SK-N-DZ (cell line): ENCODE measurements around the gene PCSK2.
A peak's percentile ranks its signal among the peaks of the same experiment; 100 is the strongest.

Experiments used
- DNase-seq: peaks from one replicate; pipeline ENCODE4 v3.0.0-alpha.2; 2015; ENCODE audit warnings: low spot score

PCSK2 gene

DNA sequence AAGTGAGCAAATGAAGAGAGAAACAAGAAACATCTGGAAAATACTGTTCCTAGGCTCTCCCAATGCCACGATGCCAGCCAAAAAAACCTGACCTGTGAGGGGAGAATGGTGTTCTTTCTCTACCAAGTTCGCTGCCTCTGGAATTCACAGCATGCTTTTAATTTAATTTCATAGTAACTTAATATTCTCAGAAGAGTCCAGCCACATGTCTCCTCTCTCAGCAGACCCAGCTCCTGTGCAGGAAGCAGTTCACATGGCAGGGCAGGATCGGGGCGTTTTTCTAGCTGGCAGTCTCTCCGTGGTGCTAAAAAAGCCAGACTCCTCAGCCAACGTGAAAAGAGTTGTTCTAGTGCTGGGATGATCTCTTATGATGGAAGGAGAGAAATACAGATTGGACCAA is 246.8 kb downstream of the PCSK2 start:
- DNase-seq, result peak; percentile 66

DNA sequence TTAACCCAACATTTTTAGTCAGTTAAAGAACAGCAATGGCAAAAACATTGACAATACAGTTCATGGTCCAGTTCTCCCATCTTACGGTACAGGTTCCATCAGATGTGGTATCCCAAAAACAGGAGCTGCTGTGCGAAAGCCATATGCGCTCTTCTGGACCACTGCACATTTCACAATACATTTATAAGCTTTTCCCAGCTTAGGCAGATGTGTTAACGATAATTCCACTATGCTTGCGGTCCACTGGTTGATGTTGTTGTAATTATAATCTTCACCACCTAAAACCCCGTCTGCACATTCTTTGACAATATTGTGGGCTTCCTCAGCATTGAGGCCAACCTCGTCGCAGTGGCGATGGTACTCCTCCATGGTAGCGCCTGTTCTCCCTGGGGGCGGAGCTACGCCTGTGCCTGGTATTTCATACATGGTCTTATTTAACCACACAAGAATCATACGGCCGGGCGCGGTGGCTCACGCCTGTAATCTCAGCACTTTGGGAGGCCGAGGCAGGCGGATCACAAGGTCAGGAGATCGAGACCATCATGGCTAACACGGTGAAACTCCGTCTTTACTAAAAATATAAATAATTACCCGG is 252.3 kb downstream of the PCSK2 start:
- no peak for DNase-seq

DNA sequence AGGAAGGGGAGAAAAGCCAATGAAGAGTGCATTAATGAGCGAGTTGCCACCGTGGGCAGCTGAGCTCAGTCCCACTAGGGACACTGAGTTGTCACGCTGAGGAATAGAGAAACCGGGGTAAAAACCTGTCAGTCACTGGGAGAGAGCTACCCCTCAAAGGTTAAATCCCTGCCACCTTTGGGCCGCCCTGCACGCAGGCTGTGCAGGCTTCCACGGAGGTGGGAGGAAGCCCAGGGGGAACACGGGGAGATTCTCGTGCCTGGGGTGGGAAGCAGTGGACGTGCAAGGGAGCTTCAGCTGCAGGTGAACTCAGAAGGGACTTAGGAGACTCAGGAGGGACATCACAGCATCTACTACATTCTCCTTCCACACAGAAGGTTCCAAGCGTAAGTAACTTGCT is 253.9 kb downstream of the PCSK2 start:
- DNase-seq, result no peak

DNA sequence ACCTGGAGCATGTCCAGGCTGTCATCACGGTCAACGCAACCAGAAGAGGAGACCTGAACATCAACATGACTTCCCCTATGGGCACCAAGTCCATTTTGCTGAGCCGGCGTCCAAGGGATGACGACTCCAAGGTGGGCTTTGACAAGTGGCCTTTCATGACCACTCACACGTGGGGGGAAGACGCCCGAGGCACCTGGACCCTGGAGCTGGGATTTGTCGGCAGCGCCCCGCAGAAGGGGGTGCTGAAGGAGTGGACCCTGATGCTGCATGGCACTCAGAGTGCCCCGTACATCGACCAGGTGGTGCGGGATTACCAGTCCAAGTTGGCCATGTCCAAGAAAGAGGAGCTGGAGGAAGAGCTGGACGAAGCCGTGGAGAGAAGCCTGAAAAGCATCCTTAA is 254.8 kb downstream of the PCSK2 start:
- no peak for DNase-seq

GRCh38 chr20:17482536-17482935 is 255.7 kb downstream of the PCSK2 start:
- no peak for DNase-seq

DNA sequence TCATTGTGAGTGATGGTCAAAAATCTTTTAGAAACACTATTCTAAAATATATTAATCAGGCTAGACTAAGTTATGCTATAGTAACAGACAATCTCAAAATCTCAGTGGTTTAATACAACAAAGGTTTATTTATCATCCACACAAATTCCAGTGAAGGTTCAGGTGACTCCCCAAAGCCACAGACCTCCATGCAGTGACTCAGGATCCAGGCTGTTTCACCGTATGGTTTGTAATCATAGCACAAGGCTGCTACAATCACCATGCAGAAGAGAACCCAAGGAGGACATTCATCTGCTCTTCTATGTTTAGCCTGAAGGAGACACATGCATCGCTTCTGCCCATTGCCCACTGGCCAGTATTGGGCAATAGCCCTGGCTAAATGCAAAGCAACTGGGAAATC is 258.2 kb downstream of the PCSK2 start:
- DNase-seq, result no peak

GRCh38 chr20:17488916-17489600 is 262.2 kb downstream of the PCSK2 start:
- DNase-seq, result no peak

DNA sequence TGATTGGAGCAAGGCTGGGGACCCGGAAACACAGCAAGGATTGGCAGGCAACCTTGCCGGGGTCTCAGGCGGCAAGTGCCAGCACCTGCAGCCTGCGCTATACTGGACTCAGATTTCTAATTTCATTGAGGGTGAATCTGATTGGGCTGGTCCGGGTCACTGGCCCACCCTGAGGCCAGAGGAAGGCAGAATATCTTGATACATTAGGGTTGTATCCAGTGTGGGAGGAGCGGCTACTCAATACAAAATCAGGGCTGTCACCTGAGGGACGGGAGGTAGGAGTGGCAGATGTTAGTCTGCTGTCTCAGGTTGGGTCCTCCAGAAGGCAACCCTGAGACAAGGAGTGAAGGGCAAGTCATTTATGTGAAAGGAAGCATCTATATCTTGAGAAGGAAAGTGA is 263.7 kb downstream of the PCSK2 start:
- no peak for DNase-seq

- no peak for DNase-seq
Observed at GRCh38 chr20:17491041-17491440, 264.2 kb downstream of the PCSK2 start.

DNA sequence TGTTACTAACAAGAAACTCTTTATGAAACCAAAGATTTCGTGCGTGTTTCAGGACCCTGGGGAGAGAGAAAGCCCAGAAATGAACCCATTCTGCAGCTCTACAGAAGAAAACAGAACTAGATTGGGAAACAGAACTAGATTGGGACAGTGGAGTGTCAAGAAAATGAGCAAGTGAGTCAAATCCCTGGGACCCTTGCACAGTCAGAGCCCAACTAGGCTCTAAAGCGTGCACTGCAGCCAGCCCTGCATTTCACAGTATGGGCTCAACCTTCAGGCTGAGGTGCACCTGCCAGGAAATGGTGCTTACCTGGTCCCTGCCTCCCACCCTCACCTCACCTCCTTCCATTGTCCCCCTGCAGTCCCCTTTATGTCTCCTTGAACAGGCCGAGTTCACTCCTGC is 264.6 kb downstream of the PCSK2 start:
- DNase-seq, result no peak

GRCh38 chr20:17493173-17493572 is 266.3 kb downstream of the PCSK2 start:
- DNase-seq, result no peak

DNA sequence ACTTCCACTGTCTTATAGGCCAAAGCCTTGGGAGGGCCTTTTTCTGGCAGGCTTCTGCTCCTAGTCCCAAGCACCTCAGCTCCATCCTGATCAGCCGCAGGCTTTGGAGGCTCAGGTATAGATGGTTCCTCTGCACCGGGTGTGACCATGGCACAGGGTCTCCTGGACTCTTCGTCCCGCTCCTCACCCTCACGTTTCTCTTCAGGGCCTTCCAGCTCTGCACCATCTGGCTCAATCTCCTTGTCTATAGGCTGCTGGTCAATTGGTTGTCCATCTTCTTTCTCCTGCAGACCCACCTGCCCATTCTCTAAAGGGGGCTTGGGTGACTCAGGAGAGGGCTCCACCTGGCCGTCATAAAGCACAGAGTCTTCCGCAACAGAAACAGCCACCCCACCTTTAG is 267.4 kb downstream of the PCSK2 start:
- no peak for DNase-seq

DNA sequence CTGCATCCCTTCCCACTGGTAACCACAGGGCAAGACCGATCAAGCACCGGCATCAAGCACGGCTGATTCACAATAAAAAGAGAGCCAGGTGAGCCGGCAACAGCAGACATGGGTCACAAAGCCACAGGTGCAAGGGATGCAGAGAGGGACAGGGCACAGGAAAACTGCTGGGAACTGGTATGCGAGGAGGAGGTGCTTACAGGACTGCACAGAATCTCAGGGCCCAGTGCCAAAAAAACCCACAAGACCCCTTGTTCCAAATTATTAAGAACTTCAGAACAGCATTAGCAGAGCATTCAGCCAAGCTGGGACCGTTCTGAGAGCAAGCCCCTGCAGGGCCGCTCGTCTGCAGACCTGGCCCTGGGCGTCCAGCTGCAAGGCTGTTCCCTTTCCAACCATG is 269.0 kb downstream of the PCSK2 start:
- DNase-seq, result no peak

DNA sequence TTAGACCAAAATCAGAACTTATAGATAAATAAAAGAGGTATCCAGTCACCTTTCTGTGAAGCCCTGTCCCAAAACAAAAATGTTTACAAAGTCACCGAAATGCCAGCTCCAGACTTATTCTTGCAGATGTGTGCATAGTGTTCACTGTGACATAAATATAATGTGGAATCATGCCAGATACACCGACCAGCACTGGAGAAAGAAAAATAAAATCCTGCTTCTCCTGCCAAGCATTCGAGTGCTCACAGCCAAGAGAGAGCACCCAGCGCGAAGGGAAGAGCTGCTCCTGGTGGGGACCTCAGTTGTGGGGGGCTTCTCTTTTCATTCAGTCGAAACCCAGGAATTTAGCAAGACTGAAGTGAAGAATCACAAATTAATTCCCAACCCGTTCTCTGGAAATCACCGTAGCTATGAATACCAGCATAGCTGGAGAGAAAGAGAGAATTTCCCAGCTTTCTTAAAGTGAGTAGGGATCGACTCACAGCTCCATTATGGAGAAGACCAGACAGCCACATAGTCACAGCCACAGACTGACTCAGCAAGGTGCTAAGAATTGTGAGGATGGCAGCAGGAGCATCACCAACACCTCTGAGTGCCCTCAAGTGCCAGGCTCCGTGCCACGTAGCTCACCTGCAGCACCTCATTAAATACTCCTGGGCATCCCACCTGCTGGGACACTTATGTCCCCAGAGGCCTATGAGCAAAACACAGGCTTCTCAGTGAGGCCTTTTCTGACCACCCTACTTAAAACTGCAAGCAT is 271.2 kb downstream of the PCSK2 start:
- DNase-seq, result no peak

GRCh38 chr20:17498641-17499040 is 271.8 kb downstream of the PCSK2 start:
- no peak for DNase-seq

DNA sequence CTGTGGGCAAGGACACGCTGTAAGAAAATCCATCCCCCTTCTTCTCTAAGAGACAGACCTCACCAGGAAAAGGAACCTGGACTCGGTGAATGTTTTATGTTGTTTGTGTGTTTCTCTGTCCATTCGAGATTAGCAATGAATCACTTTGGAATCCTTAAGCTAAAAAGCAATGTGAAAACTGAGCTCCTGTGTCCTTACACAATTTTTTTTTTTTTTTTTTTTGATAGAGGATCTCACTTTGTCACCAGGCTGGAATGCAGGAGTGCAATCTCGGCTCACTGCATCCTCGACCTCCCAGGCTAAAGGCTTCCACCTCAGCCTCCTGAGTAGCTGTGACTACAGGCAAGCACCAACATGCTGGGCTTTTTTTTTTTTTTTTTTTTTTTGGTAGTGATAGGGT is 272.2 kb downstream of the PCSK2 start:
- DNase-seq, result no peak

DNA sequence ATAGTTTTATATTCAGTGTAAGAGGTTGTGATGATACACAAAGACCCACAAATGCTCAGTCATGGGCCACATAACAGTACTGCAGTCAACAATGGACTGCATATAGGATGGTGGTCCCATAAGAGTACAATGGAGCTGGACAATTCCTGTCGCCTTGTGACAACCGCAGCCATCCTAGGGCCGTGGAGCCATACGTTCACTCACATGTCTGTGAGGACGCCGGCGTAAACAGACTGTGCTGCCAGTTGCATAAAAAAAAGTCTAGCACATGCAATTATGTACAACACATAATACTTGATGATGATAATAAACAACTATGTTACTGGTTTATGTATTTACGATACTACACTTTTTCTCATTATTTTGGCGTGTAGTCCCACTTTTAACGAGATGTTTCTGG is 273.4 kb downstream of the PCSK2 start:
- no peak for DNase-seq

DNA sequence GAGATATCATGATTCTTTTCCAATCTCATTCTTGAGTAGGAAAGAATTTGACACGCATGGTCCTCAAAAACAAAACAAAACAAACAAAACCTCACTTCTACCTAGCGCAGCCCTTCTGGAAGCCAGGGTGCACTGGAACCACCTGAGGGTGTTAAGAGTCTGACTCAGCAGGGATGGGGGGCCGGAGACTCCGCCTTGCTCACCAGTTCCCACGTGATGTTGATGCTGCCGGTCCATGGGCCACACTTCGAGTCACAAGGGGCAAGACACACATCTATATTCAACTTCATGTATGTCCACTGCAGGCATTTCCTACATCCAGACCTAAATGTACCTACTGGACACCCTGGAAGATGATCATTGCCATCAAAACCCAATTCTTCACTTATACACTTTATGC is 274.0 kb downstream of the PCSK2 start:
- no peak for DNase-seq

DNA sequence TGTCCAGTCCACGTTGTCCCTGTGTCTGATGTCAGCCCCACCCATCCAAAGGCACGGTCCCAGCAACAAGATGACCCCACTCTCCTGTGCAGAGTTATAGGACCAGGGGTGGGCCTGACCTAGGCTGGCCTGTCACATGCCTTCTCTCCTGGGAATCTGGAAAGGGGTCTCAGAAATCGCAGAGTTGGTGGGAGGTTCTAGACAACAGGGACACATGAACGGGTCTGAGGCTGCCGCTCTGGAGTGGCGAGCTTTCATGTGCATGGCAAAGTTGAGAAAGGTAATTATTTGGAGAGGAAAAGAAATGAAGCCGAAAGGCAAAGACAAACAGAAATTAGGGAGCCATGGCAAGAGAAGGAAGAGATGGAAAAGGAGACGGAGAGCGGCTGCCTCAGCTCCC is 274.9 kb downstream of the PCSK2 start:
- DNase-seq, result no peak

- no peak for DNase-seq
Observed at GRCh38 chr20:17502105-17502504, 275.3 kb downstream of the PCSK2 start.

- no peak for DNase-seq
Observed at GRCh38 chr20:17503301-17504065, 276.6 kb downstream of the PCSK2 start.
